ENCODE measurements around the gene BICD2.
A peak's percentile ranks its signal among the peaks of the same experiment; 100 is the strongest.

The BICD2 gene

DNA sequence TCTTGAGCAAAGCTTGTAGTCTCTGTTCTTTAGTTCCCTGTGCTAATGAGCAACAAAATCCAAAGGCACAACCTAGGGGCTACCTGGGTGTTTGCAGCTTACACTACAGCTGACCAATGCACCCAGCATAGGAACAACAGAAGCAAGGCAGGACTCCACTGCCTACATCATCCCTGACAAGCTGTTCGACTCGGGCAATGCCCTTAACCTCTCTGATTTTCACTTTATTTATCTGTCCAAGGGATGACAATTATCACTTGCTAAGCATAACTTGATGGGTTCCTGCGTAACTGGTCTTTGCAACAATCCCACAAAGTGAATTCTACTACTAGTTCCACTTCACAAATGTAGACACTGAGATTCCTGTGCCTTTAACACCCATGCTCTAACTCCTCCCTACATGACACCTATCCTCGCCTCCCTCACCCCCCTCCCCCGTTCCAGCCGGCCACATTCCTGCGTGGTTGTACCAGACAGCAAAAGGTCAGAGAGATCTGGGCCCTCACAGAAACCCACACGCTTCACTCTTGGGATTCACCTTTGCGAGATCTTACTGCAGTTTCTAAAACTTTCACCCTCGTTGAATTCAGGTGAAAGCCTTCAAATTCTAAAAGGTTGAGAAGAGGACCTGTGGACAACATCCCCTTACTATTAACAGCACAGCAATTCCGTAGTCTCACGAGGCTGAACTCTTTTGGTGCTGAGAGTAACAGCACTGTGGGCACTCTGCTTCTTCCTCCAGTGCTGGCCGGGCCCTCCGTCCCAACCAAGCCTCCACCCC is 95.7 kb downstream of the BICD2 start:
- peak; percentile 79 for DNase-seq (ENCODE audit: low spot score)

GRCh38 chr9:92666912-92667532 is 97.6 kb downstream of the BICD2 start:
- no peak for DNase-seq (ENCODE audit: low spot score)

- DNase-seq (ENCODE audit: low spot score), result no peak
Measured at GRCh38 chr9:92666236-92666635, 98.4 kb downstream of the BICD2 start.

GRCh38 chr9:92665836-92666235 is 98.8 kb downstream of the BICD2 start:
- no peak for DNase-seq (ENCODE audit: low spot score)

DNA sequence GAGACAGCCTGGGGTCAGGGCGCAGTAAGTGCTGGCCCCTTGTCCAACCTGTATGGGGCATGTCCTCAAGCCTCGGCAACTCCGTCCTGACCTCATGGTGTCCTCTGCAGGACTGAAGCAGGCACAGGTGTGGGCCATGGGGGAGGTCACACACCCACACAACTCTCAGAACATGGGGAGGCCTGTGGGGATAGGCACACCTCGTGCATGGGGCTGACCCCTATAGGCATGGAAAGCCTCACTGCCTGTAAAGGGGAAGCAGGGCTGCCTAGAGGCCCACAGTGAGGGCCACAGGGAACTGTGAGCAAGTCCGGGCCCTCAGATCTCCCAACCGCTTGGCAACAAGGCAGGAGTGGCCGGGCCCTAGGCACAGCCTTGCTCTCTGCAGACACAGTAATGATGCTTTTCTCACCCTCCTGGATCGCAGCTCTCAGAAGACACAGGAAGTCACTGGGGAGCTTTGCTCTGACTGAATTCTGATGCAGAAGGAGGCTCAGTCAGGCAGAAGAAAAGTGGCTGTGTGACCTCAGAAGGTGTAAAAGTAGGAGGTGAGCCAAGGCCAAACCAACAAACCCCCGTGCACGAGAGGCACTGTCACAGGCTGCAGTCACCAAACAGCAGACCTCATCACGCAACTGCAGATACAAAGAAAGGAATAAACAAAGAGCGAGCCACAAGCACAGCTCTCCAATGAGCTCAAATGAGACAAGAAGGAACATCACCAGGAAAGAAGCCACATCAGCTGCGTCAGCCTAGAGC is 100.1 kb downstream of the BICD2 start:
- no peak for DNase-seq (ENCODE audit: low spot score)

DNA sequence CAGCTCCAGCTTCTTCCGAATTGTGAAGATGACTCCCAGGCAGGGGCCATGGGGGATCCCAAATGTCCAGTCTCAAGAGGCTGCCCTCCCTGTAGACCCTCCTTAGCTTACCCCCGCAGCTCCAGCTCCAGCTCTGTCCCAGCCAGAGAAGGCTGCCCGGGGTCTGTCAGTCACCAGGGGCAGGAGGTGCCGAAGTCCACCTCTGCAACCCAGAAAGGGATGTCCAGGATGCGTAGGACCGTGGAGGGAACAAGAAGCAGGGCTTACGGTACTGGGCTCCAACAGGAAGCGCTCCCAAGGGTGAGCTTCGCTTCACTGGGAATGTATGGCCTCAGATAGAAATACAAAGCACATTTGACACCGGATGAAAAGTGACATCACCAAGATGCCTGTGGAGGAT is 100.7 kb downstream of the BICD2 start:
- no peak for DNase-seq (ENCODE audit: low spot score)

- no peak for DNase-seq (ENCODE audit: low spot score)
Measured at GRCh38 chr9:92663126-92663525, 101.5 kb downstream of the BICD2 start.

- no peak for DNase-seq (ENCODE audit: low spot score)
Measured at GRCh38 chr9:92661743-92662142, 102.9 kb downstream of the BICD2 start.

All from kidney capillary endothelial cell (primary cell).